GM19240 (cell line): ENCODE results near the gene MCC.

Experiments used
- DNase-seq: peaks from one replicate; pipeline ENCODE4 v3.0.0; 2011; ENCODE audit warnings: low spot score; ENCODE audit not compliant: insufficient read length

MCC gene

GRCh38 chr5:113058706-113059226, 429.5 kb downstream of the MCC start:
- DNase-seq: no peak

DNA sequence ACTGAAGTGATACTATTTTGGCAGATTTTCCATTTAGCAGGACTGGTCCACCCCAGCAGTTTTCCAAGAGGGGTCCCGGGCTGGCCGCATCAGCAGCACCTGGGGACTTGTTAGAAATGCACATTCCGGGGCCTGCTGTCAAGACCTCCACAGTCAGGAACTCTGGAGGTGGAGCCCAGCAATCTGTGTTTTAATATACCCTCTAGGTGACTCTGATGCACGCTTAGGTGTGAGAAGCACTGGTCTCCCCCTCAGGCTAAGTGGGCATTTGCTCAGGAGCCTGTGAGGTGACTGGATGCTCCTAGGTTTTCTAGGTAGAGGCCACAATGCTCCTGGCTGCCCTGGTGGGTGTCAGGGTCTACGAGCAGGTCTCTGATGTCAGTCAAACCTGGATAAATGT, 430.0 kb downstream of the MCC start:
- DNase-seq: no peak

- DNase-seq: no peak
Observed at GRCh38 chr5:113057557-113057984, 430.7 kb downstream of the MCC start.

DNA sequence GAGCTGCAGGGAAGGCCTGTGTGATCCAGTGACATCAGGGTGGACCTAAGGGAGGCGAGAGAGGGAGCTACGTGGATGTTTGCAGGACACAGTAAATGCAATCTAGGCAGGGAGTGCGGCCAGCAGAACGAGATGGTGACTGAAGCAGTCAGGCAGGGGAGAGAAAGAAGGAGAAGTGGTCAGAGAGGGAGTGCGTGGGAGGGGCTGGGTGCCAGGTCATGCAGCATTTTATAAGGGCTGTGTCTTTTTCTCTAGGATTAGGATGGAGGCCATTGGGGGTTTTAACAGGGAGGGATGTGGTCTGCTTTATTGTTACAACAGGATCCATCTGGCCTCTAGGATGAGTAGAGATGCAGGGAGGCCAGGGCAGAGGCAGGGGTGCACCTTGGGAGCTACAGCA, 431.3 kb downstream of the MCC start:
- DNase-seq: no peak

DNA sequence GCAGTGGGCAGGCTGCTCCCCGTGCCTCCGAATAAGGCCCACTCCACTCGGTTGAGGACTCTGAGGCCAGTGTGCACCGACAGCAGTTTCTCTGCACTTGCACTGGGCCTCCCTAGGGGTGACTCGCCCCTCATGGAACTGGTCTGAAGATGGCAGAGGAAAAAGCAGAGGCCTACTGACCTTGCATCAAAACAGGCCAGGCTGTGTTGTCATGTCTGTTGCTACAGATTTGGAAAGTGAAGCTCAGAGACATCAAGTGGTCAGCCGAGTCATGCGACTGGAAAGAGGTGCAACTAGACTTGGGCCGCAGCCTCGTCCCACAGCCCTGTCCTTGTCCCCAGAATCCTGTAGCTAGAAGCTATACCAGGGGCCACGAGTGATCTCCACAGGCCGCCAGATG, 433.4 kb downstream of the MCC start:
- no peak for DNase-seq

DNA sequence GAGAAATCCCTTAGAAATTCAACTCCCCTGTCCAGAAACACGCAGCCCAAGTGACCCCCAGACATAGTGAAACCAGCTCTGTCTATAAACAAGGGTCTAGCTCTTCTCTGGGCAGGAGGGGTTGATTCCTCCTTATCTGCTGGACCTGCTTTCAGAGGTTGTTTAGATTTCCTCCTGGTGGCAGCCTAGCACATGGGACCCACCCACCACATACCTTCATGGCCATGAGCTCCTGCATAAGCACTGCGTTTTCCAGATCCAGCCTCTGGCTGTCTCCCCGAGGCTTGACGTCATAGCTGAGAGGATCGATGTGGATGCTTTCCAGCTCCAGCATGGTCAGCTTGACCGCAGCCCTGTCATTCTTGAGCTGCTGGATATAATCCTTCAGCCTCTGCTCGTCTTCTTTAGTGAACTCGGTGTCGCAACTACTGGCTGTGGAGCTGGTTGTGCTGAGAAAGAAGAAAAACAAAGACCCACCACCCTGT, 434.7 kb downstream of the MCC start:
- DNase-seq: no peak

DNA sequence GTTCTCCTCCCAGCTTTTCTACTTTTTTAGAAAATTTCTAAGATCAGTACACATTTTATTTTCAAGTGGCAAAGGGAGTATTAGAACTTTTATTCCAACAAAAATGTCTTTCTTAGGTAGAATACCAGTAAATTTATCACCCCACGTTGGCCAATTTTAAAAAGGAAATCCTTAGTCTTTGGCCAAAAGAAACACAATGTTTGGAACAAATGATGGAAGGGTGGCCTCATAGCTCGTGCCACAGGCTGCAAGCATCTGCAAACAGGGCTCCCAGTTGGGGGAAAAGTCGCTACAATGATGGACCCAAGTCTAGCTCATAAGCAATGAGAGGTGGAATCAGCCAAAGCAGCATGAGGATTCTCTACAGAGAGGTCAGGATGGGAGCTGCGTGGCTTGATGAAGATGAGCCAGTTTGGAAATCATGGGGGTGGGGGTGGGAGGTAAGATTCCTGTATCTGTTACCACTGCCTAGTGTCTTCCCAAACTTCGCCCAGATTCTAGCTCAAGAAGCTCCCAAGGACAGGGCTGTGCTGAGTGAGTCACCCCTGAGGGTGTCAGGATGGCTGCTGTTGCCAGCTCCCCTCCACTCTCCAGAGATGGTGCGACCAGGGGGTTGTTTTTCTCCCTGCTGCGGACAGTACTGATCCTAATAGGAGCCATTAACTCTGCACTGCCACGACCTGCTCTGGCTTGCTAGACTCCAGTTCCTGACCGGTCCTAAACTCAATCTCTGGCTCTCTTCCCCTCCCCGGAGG, 436.0 kb downstream of the MCC start:
- no peak for DNase-seq

GRCh38 chr5:113050721-113051382, 437.4 kb downstream of the MCC start:
- no peak for DNase-seq

- no peak for DNase-seq
Observed at GRCh38 chr5:113048931-113049330, 439.3 kb downstream of the MCC start.

GRCh38 chr5:113047733-113048652, 440.3 kb downstream of the MCC start:
- no peak for DNase-seq

- DNase-seq: no peak
Observed at GRCh38 chr5:113047234-113047633, 441.0 kb downstream of the MCC start.

DNA sequence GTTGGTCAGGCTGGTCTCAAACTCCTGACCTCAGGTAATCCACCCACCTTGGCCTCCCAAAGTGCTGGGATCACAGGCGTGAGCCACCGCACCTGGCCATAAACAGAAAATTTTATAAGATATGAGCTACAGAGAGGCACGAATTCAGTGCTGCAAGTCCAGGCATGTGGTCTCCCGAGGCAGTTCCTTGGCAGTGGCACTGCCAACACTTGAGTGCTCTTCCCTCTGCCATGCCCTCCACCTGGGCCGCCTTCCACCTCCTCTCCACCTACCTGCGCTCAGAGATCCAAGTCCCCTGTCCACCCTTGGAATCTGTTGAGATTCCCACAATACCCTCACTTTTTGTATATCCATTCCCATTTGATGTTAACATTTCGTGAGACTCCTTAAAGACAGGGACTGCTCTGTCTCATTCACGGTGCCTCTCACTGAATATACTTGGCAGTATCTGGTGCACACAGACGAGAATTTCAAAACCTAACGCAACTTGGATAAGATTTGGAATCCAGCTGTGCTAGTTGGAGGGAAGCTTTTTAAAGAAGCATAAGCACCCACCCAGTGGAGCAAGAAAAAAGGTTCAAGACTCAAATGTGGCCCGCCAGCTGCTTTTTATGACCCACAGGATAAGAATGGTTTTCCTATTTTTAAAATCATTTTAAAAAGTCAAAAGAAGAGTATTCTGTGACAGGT, 443.3 kb downstream of the MCC start:
- DNase-seq: no peak

DNA sequence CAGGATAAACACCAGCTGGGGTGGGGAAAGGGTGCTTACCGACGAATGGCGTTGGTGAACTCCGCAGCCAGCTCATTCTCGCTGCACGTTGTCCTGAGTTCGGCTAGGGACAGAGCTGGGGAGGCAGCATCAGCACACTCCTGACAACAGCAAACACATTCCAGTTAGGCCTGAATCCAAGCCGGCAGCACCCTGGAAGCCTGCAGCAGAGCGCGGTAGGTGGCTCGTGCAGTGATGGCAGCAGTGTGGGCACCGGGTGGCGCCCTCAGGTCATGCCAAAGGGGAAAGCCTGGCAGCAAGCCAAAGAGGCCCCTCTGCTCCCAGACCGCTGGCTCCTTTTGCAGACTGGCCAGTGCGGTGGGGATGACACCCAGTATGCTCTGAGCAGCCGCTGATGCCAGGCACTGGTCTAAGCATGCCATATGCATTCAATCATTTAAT, 444.7 kb downstream of the MCC start:
- no peak for DNase-seq

- no peak for DNase-seq
Observed at GRCh38 chr5:113042491-113043243, 445.6 kb downstream of the MCC start.

- no peak for DNase-seq
Observed at GRCh38 chr5:113040672-113041260, 447.5 kb downstream of the MCC start.

- no peak for DNase-seq
Observed at GRCh38 chr5:113039934-113040285, 448.3 kb downstream of the MCC start.

DNA sequence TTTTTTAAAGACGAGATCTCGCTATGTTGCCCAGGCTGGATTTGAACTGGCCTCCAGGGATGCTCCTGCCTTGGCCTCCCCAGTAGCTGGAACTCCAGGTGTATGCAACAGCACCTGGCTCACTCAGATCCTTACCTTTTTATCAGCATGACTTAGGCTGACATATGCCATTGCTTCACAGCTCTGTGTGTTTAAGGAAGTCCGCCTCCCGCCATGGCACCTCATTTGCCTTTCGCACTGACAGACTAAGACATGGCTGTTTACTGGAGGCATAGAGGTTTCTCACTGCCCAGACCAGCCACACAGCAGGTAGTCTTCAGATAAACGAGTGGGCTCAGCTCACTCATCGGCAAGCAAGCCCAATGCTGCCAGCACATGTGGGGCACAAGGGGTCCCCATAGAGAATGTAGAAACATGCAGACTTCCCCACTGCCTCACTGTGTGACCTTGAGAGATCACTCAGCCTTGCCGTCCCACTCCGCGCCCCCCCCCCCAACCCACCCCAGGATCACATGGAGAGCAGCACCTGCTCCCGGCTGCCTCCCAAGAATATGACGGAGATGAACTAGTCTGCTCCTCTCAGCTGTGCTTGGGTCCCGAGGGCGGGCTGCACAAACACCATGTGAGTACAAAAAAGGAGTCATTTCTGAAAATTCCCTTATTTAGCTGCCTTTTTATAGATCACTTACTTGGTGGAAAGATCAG, 448.9 kb downstream of the MCC start:
- no peak for DNase-seq

DNA sequence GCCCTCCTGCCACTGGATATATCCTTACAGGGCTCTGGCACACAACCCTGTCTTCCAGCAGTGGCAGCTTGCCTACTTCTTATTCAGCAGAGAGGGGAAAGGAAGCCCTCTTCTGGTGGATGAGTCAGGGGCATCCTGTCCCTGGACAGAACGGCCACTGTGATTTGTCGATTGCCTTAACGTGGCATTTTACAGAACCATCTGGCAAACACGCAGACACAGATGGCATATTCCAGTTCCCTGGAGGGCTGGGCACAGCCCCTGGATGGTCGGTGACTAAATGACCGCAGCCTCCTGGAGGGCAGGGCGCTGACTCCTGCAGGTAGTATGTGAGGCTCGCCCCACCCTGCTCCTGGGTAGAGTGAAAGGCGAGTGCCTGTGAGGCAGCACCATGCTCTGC, 449.5 kb downstream of the MCC start:
- no peak for DNase-seq

DNA sequence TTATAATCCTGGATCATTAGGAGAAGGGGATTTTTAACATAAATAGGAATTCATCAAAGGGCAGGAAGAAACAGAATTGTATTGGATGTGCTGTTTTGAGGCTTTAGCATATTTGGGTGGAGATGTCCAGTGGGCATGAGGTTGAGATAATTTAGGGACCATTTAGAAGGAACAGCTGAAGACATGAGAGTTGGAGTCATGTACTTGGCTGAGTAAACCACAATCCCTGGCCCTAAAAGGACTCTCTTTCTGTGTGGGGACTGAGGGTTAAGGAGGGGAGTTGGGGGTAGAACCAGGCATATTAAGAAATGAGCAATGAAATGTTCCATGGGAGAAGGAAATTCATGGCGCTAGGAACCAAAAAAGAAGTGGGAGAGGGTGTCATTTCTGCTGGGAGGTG, 450.1 kb downstream of the MCC start:
- DNase-seq: no peak
